Vagina (tissue), 2 donors: ENCODE measurements around the gene MYZAP. TPM values are rescaled to one million over a fixed set of nuclear protein-coding genes. Genes with fewer than 3 reads are reported as not detected.
A peak's percentile ranks its signal among the peaks of the same experiment; 100 is the strongest.

ENCODE experiments used
- DNase-seq, 2 donors: peaks; one replicate each; pipeline ENCODE4 v3.0.0-alpha.2; 2017; ENCODE audit errors: extremely low spot score in 2 of 2
- H3K27ac ChIP-seq: fragments of 200-600 bp; sonication (generic); one replicate; pipeline ENCODE4 v1.5.1; 2019
- H3K27me3 ChIP-seq: fragments of 200-600 bp; sonication (generic); one replicate; pipeline ENCODE4 v1.5.1; 2019
- H3K36me3 ChIP-seq, 2 donors: fragments of 200-600 bp; sonication (generic); one replicate each; pipeline ENCODE4 v1.5.1; 2017 to 2019
- H3K4me1 ChIP-seq: fragments of 200-600 bp; sonication (generic); one replicate; pipeline ENCODE4 v1.5.1; 2019
- H3K4me3 ChIP-seq, 2 donors: fragments of 200-600 bp; sonication (generic); 1 replicate in 1 of 2; 2 replicates in 1 of 2; pipeline ENCODE4 v1.5.1; 2016 to 2019
- H3K9me3 ChIP-seq: fragments of 200-600 bp; sonication (generic); one replicate; pipeline ENCODE4 v1.5.1; 2019
- POLR2A ChIP-seq, 2 donors: fragments of 450-650 bp; IDR thresholded peaks; one replicate each; pipeline ENCODE4 v1.6.1; 2017; ENCODE audit warnings: antibody characterized with exemption in 2 of 2, mild to moderate bottlenecking in 2 of 2, moderate library complexity in 2 of 2
- POLR2AphosphoS5 ChIP-seq, 2 donors: sonication (generic); formaldehyde crosslinking; IDR thresholded peaks; one replicate each; pipeline ENCODE4 v1.9.0; 2017; ENCODE audit warnings: antibody characterized with exemption in 2 of 2, mild to moderate bottlenecking in 2 of 2, low read depth in 1 of 2; ENCODE audit not compliant: insufficient read depth in 1 of 2
- intact Hi-C: fragments of 100-400 bp; cut with DNase I; formaldehyde crosslinking; loops from one replicate; pipeline ENCODE4 v1.15.1; 2023
- total RNA-seq: library from RNA; depleted of rRNA; stranded (reverse); fragments of >200 nt; gene quantifications from one replicate; pipeline ENCODE4 v1.2.3, GENCODE V29; 2016
- TF ChIP-seq, protein P1 (sequence below), 3 experiments: fragments of 450-650 bp in 2 of 3; fragments of 200-600 bp in 1 of 3; sonication (generic) in 1 of 3; IDR thresholded peaks; one replicate each; pipeline ENCODE4 v1.5.1; 2017 to 2019; ENCODE audit warnings: antibody characterized with exemption in 3 of 3, mild to moderate bottlenecking in 2 of 3, moderate library complexity in 2 of 3

Gene MYZAP
- total RNA-seq, 1 donor from 2014 or later = 15.2 TPM

DNA sequence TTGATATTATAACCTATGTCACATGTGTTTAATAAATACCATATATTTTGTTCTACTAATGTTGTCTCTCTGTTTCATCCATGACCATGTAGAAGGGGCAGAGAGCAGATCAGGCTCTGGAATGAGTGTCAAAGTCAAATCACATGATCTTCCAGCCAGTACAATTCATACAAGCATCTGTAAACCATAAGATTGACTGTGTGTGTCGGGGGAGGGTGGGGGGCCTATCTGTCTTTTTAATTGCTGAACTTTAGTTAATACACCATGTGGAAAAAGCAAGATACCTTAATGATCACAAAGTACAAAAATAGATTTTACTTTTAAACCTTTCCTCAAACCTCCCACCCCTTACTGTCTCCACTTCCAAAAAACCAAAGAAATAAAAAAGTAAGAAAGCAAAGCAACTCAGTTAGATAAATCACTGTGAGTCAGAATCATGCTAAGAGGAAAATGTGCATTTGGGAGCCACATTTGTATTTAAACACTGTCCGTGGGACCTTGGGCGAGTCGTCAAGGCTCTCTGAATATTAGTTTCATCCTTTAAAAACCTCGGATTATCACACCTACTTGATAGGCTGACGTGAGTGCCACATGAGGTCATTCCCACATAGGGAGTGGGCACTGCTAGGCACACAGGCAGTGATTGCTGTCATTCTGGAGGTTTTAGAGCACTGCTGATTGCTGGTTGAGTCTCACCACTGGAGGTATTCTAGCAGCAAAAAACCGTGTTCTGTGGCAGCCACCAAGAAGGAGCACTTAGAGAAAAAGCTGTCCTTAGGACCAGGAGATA, 93.8 kb downstream of the MYZAP start:
- DNase-seq = no peak
- no peaks in the 10 kb centered on the region for H3K9me3 ChIP-seq
- H3K27me3 ChIP-seq = no peaks in the 10 kb centered on the region
- intact Hi-C loops = no loop called here
- no peak overlapping the region for H3K4me3 ChIP-seq
- TF ChIP-seq, protein P1, sequence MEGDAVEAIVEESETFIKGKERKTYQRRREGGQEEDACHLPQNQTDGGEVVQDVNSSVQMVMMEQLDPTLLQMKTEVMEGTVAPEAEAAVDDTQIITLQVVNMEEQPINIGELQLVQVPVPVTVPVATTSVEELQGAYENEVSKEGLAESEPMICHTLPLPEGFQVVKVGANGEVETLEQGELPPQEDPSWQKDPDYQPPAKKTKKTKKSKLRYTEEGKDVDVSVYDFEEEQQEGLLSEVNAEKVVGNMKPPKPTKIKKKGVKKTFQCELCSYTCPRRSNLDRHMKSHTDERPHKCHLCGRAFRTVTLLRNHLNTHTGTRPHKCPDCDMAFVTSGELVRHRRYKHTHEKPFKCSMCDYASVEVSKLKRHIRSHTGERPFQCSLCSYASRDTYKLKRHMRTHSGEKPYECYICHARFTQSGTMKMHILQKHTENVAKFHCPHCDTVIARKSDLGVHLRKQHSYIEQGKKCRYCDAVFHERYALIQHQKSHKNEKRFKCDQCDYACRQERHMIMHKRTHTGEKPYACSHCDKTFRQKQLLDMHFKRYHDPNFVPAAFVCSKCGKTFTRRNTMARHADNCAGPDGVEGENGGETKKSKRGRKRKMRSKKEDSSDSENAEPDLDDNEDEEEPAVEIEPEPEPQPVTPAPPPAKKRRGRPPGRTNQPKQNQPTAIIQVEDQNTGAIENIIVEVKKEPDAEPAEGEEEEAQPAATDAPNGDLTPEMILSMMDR (IDR thresholded peaks at IDR 0.05) = no peak
- TF ChIP-seq POLR2AphosphoS5 (IDR thresholded peaks at IDR 0.05; ENCODE audit: insufficient read depth in 1 of 2, low read depth in 1 of 2) (no peak), POLR2A (IDR thresholded peaks at IDR 0.05) (no peak)
- no peaks in the 10 kb centered on the region for H3K4me1 ChIP-seq
- H3K36me3 ChIP-seq = no peaks in the 10 kb centered on the region
- H3K27ac ChIP-seq = peak overlapping the region; percentile 17

DNA sequence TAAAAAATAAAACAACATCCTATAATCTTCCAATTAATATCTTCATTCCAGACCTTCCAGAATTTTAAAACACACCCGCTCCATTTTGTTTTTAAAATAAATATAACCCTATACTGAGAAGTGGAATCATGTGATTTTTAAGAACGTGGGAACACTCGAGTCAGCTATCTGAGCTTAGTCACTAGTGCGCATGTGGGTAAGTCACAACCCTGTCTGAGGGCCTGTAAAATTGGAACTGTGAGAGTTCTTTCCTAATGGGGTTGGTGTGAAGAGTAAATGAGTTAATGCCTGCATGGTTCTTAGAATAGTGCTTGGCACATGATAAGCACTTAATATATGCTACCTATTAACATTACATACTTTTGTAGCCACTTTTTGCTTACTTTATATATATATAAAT, 95.0 kb downstream of the MYZAP start:
- Histone ChIP-seq H3K4me3 (no peak overlapping the region), H3K36me3 (no peaks in the 10 kb centered on the region), H3K9me3 (no peaks in the 10 kb centered on the region), H3K27ac (no peak overlapping the region), H3K4me1 (no peaks in the 10 kb centered on the region), H3K27me3 (no peaks in the 10 kb centered on the region)
- TF ChIP-seq, protein P1 (IDR thresholded peaks at IDR 0.05) = no peak
- TF ChIP-seq POLR2AphosphoS5 (IDR thresholded peaks at IDR 0.05; ENCODE audit: insufficient read depth in 1 of 2, low read depth in 1 of 2) = no peak
- TF ChIP-seq POLR2A (IDR thresholded peaks at IDR 0.05) = no peak
- intact Hi-C loops = no loop called here
- DNase-seq = no peak

DNA sequence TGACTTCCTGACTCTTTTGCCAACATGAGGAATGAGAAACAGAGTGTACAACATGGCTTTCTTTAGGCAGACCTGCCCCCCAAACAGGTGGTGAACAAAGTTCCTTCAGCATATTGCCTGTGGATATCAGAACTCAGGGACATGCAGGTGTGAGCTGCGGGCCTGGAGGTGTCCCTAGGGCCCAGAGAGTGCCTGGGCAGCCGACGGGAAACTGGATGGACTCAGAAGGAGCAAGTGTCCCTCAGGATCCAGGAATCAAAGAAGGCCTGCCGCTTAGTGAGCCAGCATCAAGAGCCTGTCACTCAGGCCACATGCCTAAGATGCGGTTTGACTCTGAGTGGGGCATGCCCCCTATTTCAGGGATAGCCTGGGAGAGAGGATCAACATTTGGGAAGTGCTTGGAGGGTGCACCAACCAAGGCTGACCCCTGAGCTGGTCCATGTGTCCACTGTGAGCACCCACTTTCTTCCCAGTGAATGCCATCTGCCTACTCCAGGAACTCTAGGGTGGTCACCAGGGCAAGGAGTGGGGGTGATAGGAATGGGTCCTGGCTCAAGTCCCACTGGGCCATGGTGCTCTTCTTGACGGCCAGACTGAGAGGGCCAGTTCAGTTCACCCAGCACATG, 98.8 kb downstream of the MYZAP start:
- H3K27me3 ChIP-seq = no peaks in the 10 kb centered on the region
- no peak overlapping the region for H3K27ac ChIP-seq

DNA sequence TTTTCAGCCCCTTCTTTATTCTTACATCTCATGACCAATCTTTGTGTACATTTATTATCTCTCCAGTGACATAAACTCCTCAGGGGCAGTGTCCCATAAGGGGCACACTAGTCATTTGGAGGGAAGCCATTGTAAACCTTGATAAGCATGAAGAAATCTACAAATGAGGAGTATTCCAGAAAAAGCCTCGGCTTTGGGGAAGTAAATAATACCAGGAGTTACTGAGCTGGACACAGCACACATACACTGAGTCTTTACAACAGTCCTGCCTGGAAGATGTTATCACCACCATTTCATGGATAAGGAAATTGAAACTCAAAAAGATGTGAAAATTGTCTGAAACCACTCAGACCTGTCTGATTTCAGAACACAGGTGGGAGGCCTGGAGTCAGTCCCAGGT, 99.4 kb downstream of the MYZAP start:
- Histone ChIP-seq H3K4me3 (no peak overlapping the region), H3K9me3 (no peaks in the 10 kb centered on the region), H3K27ac (no peak overlapping the region), H3K36me3 (no peaks in the 10 kb centered on the region), H3K4me1 (peaks cover 24% of the 10 kb centered on the region), H3K27me3 (no peaks in the 10 kb centered on the region)
- TF ChIP-seq, protein P1 (IDR thresholded peaks at IDR 0.05) = no peak
- TF ChIP-seq POLR2A (IDR thresholded peaks at IDR 0.05) (no peak), POLR2AphosphoS5 (IDR thresholded peaks at IDR 0.05; ENCODE audit: insufficient read depth in 1 of 2, low read depth in 1 of 2) (no peak)
- intact Hi-C loops = no loop called here
- no peak for DNase-seq

More for the DNA sequence above, 98.8 kb downstream of the MYZAP start:
- intact Hi-C loops = no loop called here
- H3K4me3 ChIP-seq = no peak overlapping the region
- H3K9me3 ChIP-seq = no peaks in the 10 kb centered on the region
- TF ChIP-seq, protein P1 (IDR thresholded peaks at IDR 0.05) = no peak
- TF ChIP-seq POLR2AphosphoS5 (IDR thresholded peaks at IDR 0.05; ENCODE audit: insufficient read depth in 1 of 2, low read depth in 1 of 2) = no peak
- TF ChIP-seq POLR2A (IDR thresholded peaks at IDR 0.05) = no peak
- peaks cover 24% of the 10 kb centered on the region for H3K4me1 ChIP-seq
- no peaks in the 10 kb centered on the region for H3K36me3 ChIP-seq
- no peak for DNase-seq

DNA sequence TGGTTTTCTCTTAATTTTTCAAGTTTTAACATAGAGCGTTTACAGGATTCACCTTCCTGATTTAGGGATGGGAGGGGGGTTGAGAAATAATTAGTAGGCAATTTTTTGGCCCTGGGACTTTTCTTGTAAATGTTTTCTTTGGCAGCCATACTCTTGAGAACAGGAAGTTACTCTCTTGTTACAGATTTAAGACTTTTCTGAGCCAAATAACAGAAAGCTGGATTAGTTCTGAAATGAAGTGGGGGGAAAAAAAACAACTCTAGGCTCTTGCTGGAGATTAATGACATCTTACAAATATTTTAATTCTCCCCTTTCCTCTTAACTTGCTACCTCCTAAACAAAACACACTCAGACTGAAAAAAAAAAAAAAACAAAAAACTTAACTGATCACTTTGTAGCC, 101.0 kb downstream of the MYZAP start:
- Histone ChIP-seq H3K36me3 (no peaks in the 10 kb centered on the region), H3K9me3 (no peaks in the 10 kb centered on the region), H3K27me3 (no peaks in the 10 kb centered on the region), H3K4me1 (peaks cover 24% of the 10 kb centered on the region), H3K4me3 (no peak overlapping the region), H3K27ac (no peak overlapping the region)
- no peak for TF ChIP-seq POLR2A (IDR thresholded peaks at IDR 0.05)
- TF ChIP-seq POLR2AphosphoS5 (IDR thresholded peaks at IDR 0.05; ENCODE audit: insufficient read depth in 1 of 2, low read depth in 1 of 2) = no peak
- TF ChIP-seq, protein P1 (IDR thresholded peaks at IDR 0.05) = no peak
- DNase-seq = no peak
- intact Hi-C loops = no loop called here
